Measurements from ENCODE around the gene DOCK3.
A peak's percentile ranks its signal among the peaks of the same experiment; 100 is the strongest.
"Not testable (repeated sequence)": the region's sequence is repeated elsewhere in the genome, so short reads cannot be mapped to it uniquely, and the experiment has no call there.

DOCK3 gene

DNA sequence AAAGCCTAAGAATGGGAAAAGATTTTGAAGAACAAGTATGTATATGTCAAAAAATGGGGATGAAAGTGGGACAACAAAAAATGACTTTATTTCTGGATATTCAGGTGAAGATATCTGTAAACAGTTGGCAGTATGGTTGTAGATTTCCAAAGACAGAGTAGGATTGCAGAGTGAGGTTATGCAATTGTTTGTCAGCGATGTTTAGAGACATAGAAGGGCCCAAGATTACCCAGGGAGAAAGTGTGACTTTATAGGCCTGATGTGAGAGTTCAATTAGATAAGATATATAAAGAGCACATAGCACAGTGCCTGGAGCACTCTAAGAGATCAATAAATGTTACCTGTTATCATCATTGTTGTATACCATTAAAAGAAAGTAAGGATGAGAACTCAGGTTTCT is 319.8 kb downstream of the DOCK3 start:
- DNase-seq = no peak

- DNase-seq = no peak
Measured at GRCh38 chr3:50995085-50995824, 320.5 kb downstream of the DOCK3 start.

GRCh38 chr3:51002495-51002894 is 327.8 kb downstream of the DOCK3 start:
- DNase-seq = no peak

- no peak for DNase-seq
Measured at GRCh38 chr3:51004235-51004634, 329.5 kb downstream of the DOCK3 start.

DNA sequence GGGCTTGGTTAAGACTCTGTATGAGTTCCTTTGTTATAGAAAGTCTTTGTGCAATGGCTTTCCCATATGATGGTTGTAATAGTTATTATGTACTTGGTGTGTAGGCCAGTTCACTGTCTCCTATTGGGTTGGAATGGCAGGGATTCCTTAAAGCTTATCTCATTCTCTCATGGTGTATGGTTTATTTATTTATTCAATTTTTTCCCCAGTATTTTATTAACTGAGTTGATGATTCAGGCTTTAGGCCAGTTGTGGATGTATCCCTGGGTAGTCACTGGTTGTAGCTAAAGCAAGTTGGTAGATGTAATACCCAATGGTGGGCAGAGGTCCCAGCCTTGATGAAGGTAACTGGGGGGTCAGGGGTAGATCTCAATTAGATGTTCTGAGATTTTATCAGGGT is 349.4 kb downstream of the DOCK3 start:
- no peak for DNase-seq

DNA sequence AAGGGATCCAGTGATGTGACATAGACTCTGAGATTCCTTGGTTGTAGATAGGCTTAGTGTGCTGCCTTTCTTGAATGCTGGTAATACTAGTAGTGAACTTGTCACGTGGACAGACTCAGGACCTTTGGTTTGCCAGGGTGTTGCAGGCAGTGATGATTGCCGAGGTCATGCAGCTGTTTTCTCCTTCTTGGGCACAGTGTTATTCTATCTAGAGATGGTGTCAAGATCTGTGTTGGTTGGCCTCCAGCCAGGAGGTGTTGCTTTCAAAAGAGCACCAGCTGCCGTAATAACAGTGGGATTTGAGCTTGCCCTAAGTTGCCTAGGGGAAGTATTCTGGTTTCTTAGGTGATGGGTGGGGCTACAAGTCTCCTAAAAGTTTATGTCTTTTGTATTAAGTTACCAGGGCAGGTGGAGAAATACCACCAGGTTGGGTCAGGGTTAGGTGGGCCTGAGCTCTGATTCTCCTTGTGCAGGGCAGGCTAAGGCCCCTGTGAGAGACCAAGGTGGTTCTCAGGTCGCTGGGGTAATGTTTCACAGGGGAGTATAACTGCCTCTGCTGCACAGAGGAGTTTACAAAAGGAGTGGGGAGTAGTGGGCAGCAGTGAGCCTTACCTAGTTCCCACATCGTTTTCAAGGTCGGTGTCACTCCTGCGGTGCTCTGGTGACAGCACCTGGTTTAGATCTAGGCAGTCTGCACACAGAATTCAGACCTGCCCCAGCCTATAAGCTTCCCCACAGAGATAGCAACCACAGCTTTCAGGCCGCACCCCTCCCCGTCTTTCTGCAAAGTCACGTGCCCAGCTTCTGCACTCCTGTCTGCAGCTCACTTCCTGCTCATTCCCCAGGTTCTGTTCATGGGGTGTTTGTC is 350.3 kb downstream of the DOCK3 start:
- peak; percentile 62 for DNase-seq

DNA sequence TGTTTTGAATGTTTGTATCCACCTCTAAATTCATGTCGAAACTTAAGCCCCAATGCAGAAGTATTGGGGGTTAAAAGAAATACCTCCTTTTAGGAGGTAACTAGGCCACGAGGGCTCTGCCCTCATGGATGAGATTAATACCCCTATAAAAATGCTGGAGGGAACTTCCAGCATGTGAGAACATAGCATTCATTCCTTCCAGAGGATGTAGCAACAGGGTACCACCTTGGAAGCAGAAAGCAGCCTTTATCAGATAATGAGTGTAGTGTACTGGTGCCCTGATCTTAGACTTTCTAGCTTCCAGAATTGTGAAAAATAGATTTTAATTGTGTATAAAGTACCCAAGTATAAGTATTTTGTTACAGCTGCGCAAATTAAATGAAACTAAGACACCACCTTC is 356.9 kb downstream of the DOCK3 start:
- no peak for DNase-seq

GRCh38 chr3:51035630-51036029 is 360.9 kb downstream of the DOCK3 start:
- no peak for DNase-seq

- DNase-seq = no peak
Measured at GRCh38 chr3:51044982-51045381, 370.3 kb downstream of the DOCK3 start.

GRCh38 chr3:51052562-51052961 is 377.8 kb downstream of the DOCK3 start:
- no peak for DNase-seq

GRCh38 chr3:51057121-51057520 is 382.4 kb downstream of the DOCK3 start:
- DNase-seq = no peak

DNA sequence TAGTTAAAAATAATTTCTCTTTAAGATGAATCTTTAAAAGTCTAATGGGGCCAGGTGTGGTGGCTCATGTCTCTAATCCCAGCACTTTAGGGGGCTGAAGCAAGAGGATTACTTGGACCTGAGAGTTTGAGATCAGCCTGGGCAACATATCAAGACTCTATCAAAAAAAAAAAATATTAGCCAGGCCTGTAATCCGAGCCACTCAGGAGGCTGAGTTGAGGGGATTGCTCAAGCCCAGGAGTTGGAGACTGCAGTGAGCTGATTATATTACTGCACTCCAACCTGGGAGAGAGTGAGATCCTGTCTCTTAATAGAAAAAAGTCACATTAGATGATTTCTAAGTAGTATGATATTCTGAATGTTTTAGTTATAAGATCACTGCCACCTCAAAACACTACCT is 388.3 kb downstream of the DOCK3 start:
- DNase-seq = no peak

DNA sequence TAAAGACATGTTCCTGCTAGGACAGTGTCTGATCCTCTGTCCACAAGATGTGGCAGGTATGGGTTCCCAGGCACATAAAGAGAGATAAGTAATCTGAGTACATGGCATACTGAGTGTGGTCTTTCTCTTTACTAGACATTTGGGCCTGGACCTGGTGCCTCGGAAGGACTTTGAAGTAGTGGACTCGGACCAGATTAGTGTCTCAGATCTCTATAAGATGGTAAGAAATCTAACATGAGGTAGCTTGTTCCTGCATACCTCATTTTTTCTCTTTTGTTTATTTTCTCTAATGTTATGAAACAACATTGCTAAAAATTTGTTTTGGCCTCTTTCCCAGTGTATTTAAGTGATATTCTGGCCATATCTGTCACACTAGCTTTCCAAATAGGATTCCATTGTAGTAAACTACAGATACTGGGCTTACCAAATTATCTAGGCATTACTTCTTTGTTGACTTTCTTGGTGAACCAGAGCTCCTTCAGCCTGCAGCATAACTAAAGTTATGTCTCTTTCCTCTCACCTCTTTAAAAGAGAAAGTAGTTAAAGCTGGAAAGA is 400.6 kb downstream of the DOCK3 start:
- DNase-seq = no peak

- DNase-seq = no peak
Measured at GRCh38 chr3:51082363-51082762, 407.6 kb downstream of the DOCK3 start.

DNA sequence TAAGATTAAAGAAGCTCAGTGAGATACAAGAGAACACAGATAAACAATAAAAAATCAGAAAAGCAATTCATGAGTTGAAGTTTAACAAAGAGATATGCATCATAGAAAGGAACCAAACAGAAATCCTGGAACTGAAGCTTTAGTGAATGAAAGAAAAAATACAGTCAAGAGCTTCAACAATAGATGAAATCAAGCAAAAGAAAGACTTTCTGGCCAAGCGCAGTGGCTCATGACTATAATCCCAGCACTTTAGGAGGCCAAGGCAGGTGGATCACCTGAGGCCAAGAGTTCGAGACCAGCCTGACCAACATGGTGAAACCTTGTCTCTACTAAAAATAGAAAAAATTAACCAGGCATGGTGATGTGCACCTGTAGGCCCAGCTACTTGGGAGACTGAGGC is 408.8 kb downstream of the DOCK3 start:
- no peak for DNase-seq

DNA sequence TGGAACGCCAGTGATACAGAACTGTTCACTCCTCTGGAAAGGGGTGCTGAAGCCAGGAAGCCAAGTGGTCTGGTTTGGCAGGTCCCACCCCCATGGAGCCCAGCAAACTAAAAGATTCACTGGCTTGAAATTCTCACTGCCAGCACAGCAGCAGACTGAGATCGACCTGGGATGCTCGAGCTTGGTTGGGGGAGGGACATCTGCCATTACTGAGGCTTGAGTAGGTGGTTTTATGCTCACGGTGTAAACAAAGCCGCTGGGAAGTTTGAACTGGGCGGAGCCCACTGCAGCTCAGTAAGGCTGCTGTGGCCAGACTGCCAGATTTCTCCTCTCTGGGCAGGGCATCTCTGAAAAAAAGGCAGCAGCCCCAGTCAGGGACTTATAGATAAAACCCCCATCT is 417.4 kb downstream of the DOCK3 start:
- DNase-seq = not testable (repeated sequence)

DNA sequence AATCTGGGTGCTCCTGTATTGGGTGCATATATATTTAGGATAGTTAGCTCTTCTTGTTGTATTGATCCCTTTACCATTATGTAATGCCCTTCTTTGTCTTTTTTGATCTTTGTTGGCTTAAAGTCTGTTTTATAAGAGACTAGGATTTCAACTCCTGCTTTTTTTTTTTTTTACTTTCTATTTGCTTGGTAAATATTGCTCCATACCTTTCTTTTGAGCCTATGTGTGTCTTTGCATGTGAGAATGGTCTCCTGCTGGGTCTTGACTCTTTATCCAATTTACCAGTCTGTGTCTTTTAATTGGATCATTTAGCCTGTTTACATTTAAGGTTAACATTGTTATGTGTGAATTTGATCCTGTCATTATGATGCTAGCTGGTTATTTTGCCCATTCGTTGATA is 420.1 kb downstream of the DOCK3 start:
- not testable (repeated sequence) for DNase-seq

DNA sequence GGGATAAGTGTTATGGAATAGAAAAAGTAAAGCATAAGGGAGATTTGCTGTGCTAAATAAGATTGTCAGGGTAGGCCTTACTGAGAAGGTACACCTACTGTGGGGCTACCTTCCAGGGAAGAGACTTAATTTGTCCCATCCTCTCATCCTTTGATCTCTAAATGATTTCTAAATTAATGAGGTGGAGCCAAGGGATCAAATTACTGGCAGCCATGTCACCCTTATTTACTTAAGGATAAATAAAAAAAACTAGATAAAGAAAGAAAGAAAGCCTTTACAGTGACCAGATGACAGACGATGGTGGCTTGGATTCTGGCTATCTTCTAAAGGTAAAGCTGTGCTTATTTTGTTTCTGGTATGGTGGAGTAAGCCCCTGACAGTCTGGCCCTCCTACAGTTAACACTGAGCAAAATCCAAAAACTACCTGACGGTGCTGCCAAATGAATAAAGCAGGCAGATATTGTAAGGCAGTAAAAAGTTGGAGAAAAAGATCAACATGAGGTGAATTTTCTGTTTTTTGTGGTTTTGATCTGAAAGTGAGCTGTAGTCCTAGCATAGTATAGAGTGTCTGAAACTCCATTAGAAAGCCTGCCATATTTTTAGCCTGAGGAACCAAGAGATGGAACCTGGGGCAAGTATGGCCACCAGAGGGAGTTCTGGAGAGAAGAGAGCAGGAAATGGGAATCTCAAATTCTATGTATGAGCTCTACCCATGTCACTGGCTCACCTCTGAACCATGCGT is 425.2 kb downstream of the DOCK3 start:
- peak; percentile 66 for DNase-seq

- no peak for DNase-seq
Measured at GRCh38 chr3:51100536-51100851, 425.8 kb downstream of the DOCK3 start.

- DNase-seq = no peak
Measured at GRCh38 chr3:51102396-51102795, 427.7 kb downstream of the DOCK3 start.

GRCh38 chr3:51106242-51106876 is 431.6 kb downstream of the DOCK3 start:
- DNase-seq = no peak

DNA sequence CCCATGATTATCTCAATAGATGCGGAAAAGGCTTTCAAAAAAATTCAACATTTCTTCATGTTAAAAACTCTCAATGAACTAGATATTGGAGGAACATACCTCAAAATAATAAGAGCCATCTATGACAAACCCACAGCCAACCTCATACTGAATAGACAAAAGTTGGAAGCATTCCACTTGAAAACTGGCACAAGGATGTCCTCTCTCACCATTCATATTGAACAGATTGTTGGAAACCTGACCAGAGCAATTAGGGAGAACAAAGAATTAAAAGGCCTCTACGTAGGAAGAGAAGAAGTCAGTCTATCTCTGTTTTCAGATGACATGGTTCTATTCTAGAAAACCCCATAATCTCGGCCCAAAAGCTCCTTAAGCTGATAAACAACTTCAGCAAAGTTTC is 435.9 kb downstream of the DOCK3 start:
- DNase-seq = no peak

DNA sequence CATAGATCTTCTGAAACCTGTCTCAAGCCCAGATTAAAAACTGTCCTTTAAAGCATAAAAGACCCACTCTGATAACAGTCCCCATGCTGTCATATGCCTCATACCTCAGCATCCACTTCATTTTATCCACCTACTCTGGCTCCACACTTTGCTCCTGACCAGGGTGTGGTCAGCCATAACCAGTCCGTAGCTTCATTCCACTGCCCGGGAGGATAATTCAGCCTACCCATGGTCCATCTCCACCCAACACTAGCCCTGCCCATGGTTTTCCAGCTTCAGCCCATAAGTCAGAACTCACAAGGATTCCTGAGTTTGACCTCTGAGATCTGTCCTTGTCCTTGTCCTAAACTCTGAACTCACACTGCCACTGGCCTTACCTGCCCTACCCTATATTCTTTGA is 448.2 kb downstream of the DOCK3 start:
- no peak for DNase-seq

Data from hematopoietic multipotent progenitor cell treated with erythropoietin and hydrocortisone succinate and interleukin-3 and kit ligand, for 8 days (in vitro differentiated cells).